ENCODE results near the gene SPATA16.
"Not testable (repeated sequence)": the region's sequence is repeated elsewhere in the genome, so short reads cannot be mapped to it uniquely, and the experiment has no call there.

SPATA16 gene

DNA sequence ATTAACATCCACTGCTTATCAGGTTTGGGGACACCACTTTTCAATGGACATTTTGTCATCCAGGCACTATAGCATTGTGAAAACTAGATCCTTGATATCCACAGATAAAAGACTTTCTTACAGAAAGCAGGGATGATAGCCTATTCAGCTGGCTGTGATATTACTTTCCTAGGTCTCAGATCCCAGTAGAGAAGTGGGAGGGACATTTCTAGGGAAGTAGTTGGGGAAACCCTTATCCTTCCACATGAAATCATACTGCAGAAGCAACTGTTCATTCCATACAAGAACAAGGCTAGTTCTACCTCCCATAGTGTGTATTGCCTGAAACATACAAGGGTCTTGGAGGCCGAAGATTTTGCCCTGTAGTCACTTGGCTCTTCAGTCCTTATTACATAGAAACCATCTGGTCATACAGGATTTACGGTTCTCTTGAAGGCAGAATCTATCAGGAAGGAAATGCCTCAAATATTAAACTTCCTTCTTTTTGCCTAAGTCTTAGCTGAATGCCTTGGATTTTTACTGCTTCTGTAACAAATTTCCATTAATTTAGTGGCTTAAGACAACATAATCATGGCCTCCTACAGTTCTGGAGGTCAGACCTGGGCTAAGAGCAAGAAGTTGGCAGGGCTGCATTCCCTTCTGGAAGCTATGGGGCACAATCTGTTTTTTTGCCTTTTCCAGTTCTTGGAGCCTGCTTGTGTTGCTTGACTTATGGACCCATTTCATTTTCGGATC lies 271.1 kb downstream of the SPATA16 start:
- DNase-seq, result no peak

DNA sequence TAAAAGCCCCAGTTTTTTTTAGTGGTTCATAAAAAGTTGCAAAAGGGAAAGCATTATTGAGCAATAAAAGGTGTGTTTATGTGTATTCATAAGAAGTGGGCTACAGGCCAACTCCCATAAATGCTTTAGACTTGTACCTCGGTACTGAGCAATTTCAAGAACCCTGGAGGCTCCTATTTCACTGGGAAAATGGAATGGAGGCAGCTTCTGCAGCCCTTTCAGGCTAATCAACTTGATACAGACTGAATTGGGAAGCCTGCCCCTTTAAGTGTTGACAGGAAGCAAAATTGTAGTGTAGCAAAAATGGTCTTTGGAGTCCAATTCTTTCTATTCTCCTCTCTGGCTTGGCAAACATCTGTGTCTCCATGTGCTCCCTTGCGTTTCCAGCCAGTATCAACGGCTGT lies 271.7 kb downstream of the SPATA16 start:
- no peak for DNase-seq

DNA sequence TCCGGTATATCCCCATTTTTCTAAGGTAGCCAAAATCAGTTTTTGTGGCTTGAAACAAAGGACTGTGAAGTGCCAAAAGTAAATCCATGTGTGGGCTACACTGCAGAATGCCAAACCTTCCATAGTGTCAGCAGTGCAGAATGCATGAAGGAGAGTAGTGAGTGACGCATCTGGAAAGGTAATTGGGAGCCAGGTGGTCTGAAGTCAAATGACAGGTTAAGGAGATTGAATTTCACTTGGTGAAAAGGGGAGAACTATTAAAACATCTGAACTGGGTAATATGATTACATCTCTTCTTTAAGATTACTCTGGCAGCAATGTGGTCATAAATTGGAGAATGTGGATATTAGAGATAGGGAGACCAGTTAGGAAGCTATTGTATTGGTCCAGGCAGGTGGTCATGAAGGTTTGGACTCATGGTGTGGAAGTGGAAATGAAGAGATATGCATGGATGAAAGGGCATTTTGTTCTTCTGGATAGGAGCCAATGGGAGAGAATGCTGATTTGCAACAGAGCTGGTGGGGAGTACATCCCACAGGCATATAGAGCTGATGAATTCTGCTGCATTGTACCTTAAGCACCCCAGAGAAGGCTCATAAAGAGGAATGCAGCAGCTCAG lies 272.3 kb downstream of the SPATA16 start:
- no peak for DNase-seq

DNA sequence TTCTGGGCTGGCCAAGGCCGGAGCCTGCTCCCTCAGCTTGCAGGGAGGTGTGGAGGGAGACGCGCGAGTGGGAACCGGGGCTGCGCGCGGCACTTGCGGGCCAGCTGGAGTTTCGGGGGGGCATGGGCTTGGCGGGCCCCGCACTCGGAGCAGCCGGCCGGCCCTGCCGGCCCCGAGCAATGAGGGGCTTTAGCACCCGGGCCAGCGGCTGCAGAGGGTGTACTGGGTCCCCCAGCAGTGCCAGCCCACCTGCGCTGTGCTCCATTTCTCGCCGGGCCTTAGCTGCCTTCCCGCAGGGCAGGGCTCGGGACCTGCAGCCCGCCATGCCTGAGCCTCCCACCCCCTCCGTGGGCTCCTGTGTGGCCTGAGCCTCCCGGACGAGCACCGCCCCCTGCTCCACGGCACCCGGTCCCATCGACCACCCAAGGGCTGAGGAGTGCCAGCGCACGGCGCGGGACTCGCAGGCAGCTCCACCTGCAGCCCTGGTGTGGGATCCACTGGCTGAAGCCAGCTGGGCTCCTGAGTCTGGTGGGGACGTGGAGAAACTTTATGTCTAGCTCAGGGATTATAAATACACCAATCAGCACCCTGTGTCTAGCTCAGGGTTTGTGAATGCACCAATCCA lies 274.2 kb downstream of the SPATA16 start:
- DNase-seq, result not testable (repeated sequence)

DNA sequence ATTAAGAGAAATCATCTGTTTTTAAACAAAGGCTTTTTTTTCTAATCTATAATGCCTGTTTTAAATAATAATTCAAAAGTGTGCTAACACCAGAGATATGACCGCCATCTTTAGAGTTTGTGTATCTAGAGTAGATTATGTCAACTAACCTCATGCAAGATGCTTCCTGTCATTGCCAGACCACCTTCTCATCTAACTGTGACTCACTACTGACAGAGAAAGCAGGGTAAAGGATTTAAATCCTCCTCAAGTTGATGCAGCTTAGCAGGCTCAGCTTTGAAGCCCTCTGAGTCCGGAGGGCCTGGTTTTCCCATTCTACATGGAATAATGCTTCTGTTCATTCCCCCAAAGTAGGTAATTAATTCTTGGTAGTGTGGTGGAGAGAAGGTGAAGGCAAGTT lies 282.0 kb downstream of the SPATA16 start:
- no peak for DNase-seq

DNA sequence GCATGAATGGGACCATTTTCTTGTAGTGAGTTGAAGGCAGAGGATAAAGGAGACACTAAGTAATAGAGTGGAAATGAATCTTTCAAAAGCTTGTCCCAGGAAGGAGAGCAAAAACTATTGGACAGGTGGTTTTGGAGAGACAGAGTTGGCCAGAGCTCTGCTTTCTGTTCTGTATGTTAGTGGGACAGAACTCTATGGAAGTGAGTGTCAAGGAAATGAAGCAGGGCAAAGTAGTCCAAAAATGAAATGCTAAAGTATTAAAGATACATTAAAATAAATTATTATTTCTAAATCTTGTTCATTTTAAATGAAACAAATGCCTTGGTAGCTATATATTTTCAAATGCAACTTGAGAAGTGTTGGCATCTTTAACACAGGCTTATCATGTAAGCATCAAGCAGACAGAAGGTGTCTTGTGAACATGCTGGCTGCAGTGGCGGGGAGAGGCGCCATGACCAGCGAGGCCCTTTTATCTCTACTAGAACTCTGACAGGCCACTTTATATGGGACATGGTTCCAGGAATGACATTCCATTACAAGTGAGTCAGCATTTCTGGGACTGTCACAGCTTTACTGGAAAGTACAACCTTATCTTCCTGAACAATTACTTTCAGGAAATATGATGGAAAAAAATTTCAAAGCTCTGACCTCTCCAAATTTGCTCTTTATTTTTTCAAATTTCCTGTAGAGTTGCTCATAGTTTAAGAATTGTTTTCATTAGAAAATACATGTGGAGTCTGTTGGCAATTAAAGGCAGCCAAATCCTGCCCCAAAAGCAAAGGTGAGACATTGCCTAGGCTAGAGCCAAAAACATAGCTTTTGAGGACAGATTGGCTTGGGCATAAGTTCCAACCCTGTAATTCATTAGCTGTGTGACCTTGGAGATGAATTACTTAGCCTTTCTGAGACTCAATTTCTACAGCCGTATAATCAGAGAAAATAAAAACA lies 284.0 kb downstream of the SPATA16 start:
- DNase-seq, result no peak

DNA sequence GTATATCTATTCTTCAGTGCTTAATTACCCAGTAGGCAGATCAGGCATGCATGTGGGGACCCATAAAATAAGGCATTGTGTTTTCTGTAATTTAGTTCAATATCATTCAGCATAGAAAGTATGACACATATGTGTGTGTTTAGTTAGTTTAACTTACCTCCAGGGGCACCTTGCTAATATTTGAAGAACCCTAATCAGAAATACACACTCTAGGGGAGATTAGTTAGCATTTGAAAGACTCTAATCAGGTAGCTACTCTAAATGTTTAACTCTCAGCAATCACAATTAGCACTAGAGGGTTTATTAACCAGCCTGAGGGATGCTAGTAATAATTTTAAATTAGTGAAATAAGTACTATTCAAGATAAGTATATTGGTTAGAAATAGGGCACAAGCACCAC lies 286.0 kb downstream of the SPATA16 start:
- no peak for DNase-seq

DNA sequence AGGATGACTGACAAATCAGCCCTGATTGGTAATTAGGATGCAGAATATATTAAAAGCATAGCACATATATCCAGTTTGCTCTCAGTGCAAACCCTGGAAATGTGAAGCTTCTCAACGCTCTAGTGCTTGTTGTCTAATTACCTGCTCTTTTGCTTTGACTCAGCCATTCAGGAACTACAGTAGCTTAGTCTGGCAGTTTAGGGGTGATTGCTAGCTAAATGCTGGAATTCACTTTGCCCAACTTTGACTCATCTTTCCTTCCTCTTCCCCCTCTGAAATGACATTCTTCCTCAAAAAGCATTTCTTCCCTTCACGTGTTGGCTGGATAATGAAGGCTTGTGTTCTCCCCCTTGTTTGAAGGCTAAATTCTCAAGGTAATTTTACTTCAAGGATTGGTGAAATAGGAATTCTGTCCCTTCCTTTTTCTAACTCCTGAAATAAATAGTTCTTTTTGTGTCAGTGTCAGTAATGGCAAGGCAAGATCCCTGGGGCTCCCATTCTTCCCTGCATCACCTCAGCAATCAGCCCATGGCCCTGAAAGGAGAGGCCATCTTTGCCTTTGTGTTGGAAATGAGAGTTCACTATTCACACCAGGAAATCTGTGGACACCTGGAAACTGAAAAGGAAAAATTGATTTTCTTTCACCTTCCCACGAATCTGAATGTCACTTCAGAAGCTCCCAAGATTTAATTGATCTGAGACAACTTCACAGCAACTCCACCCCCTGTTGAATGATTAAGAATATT lies 286.9 kb downstream of the SPATA16 start:
- no peak for DNase-seq

DNA sequence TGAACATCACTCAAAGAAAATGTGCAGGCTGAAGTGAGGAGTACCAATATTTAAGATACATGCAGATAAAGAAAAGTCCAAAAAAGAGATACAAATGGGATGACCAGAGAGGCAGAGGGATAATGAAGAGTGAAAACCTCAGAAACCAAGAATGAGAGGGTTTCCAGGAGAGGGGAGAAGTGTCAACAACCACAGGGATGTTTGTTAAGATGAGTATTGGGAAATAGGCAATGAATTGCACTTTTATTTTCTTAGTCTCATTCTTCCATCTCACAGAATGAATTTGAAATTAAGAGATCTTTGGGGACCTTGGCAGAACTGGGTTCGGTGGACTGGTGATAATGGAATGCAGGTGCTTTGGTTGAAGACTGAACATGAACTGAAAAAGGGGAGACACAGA lies 288.0 kb downstream of the SPATA16 start:
- no peak for DNase-seq

DNA sequence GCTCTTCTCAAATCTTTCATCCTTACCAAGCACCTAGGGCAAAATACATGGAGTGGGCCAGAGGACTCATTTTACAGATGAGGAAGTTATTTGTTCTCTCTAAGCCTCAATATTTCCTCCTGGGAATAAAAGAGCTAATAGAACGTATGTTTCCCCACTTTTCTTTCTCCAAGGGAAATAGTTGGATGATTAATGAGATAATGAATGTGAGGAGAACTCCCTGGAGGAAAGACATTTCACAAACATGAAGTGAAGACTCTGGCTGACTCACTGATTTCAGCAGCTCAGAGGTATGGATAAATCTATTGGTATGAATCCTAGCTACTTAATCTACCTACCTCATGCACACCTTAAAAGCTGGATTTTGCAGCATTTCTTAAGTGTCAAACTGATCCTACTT lies 292.1 kb downstream of the SPATA16 start:
- no peak for DNase-seq

DNA sequence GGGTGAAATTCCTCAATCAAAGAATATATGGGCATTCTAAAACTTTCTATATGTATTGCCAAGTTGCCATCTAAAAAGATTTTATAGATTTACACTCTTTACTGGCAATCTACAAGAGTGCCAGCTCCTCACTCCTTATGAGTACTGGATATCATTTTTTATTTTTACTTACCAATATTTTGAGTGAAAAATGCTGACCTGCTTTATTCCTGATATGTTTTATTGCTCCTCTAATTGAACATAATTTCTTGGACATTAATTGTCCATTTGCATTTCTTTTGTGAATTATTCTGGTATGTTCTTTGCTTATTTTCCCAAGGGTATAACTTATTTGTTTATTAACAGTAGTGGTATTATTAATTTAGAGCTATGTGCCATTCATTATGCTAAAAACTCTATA lies 293.7 kb downstream of the SPATA16 start:
- no peak for DNase-seq

DNA sequence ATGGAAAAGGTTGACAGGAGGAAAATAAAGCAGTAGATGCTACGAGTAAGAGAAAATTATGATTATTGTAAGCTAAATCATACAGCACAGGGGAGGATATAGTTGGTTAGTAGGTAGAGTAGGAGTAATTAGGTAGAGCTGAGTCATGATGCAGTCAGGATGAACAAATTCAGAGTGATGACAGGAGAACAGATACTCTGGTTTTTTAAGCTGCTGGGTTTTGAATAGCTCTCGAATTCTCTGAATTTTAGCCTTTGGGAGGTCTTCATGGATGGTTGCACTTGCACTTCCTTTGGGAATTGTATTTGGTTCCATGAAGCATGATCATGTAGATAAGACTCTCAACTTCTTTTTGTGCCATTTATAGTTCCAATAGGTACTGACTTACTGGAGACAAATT lies 294.3 kb downstream of the SPATA16 start:
- DNase-seq, result no peak

DNA sequence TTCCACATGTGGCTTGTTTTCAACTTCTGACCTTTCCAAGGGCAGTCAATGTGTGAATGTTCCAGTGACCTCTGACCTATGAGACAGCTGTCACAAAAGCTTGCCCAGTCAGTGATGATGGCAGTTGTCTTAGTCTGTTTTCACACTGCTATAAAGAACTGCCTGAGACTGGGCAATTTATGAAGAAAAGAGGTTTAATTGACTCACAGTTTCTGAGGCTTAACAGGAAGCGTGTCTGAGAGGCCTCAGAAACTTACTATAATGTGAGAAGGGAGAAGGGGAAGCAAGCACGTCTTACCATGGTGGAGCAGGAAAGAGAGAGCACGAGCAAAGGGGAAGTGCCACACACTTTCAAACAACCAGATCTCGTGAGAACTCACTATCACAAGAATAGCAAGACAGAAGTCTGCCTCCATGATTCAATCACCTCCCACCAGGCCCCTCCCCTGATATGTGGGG lies 294.9 kb downstream of the SPATA16 start:
- DNase-seq, result no peak

DNA sequence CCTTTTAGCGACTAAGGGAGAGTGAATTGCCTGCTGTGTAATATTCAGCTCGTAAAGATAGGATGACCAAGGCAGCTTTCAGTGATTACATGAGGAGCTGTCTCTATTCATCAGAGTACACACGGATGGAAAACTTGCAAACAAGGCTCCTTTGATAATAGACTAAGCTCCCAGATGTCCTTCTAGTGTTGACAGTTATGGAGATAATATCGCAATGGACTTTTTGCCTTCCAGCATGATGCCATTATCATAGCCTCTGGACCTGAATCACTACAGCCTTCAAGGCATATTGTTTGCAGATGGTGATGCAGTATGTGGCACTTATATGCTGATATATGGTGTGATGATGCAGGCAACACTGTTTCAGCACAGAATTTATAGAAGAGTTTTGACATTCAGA lies 296.6 kb downstream of the SPATA16 start:
- DNase-seq, result no peak

DNA sequence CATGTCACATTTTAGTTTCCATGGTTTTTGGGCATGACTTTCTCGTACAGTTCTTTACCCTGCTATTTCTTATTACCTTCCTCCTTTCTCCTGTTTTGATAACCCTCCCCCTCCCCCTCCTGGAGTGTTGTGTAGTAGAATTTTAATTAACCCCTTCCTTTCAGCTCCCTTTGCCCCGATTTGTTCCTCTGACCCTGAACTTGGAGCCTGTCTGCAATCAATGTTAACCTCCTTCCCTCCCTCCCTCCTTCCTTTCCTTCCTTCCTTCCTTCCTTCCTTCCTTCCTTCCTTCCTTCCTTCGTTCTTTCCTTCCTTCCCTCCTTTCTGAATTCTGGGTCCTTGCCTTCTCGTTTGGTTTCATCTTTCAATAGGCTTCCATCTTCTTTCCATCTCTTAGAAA lies 300.1 kb downstream of the SPATA16 start:
- DNase-seq, result no peak

DNA sequence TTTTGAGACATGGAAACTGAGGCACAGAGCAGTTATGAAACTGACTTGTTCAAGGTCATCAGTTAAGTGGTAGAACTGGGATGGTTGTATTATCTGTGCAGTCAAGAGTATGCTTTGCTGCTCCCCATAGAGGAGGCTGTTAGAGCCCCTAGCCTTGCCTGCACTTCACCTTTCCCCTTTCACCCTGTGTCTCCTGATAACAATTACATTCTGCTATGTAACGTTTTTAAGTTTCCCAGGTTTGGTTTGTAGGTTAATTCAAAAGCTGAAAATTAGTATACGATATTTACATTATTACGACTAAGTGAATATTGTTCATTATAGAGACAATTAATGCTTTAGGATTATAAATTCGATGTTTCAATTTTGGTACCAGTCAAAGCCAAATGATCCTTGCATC lies 300.6 kb downstream of the SPATA16 start:
- DNase-seq, result no peak

DNA sequence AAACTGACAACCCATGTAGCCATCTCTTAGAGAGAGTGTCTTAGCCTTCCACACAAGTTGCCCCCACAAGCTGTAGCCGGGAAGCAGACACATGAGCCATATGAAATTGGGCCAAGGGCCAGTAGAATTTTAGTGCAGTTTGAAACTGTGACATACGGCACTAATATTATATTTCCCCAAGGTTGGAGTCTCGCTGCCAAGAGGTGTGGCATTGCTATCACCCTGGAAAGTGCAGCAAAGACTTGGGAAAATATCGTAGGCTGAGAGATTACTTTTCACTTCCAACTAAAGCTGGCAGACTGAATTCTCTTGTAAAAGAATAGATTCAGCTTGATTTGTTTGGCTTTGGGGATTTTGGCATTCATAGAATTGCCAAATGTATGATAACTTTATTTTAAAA lies 301.4 kb downstream of the SPATA16 start:
- no peak for DNase-seq

Data from CD4-positive, alpha-beta T cell treated with Interleukin-10 for 1 hour (primary cell).